ENCODE data around the gene PSMD1.

DNA sequence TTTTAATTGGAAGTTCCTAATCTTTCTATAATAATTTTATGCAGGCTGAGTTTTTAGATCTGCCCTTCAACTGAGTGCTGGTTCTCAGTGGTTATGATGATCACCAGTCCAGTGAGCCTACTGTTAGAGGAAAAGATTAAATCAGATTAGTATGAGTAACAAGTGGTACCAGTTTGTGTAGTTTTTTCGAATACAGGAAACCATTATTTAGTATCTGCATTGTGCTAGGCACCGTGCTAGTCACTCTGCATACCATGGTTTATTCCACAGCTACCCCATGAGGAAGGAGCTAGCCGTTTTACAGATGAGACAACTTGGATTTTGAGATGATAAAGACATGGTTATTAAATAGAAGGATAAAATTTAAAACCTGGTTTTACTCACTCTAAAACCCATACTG is 6.1 kb downstream of the PSMD1 start:
- TF ChIP-seq EZH2 (IDR thresholded peaks at IDR 0.05; ENCODE audit: borderline replicate concordance, low read length): no peak
- TF ChIP-seq, protein P1, sequence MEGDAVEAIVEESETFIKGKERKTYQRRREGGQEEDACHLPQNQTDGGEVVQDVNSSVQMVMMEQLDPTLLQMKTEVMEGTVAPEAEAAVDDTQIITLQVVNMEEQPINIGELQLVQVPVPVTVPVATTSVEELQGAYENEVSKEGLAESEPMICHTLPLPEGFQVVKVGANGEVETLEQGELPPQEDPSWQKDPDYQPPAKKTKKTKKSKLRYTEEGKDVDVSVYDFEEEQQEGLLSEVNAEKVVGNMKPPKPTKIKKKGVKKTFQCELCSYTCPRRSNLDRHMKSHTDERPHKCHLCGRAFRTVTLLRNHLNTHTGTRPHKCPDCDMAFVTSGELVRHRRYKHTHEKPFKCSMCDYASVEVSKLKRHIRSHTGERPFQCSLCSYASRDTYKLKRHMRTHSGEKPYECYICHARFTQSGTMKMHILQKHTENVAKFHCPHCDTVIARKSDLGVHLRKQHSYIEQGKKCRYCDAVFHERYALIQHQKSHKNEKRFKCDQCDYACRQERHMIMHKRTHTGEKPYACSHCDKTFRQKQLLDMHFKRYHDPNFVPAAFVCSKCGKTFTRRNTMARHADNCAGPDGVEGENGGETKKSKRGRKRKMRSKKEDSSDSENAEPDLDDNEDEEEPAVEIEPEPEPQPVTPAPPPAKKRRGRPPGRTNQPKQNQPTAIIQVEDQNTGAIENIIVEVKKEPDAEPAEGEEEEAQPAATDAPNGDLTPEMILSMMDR (conservative IDR thresholded peaks at IDR 0.05 in 1 of 2, IDR thresholded peaks at IDR 0.05 in 1 of 2; ENCODE audit: extremely low read depth in 1 of 2, insufficient read depth in 1 of 2, low read depth in 1 of 2, low read length in 2 of 2): no peak
